MV-4-11 (cell line): ENCODE measurements around the gene PIP5K1B.

Source experiments
- DNase-seq: peaks from one replicate; lab custom pipeline; 2025; lab: John Stamatoyannopoulos, UW

The PIP5K1B gene

DNA sequence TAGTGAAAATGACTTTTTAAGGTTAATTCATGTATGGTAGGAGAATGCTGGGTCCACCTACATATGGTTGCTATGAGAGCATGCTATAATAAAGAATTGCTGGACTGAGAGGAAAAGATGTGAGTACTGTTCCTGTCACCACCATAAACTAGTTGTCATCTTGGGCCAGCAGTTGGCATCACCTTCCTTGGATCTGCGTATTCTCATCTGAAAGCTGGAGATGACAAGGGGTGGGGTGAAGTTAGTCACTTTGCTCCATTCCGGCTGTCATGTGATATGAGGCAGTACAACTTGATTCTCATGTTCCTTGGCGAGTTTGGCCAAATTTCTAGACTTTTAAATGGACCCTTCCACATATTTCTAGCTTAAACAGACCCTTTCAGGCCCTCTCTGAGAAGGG, 33.3 kb downstream of the PIP5K1B start:
- DNase-seq = no peak

DNA sequence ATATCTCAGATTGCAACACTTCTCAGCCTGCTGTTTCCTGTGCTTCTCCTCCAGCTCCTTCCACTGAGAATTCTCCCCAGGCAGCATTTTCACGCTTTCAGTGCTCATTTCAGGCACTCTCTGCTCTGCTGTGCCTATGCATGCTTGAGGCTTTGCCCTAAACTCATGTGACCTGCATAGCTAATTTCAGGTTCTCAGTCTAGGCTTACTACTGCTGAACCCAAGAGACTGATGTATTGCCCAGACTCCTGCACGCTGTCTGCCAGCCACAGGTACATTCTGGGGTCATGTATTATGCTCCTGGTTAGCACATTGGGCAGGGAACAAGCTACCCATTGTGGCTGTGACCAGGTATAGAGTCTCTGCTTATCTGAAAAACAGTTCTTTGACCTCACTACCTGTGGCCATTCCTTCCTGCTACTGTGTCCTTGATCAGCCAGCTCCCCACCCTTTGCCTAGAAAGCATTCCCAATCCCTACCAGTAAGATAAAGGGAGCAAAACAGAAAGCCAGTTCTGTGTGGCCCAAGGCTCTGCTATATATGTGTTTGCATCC, 34.7 kb downstream of the PIP5K1B start:
- no peak for DNase-seq

DNA sequence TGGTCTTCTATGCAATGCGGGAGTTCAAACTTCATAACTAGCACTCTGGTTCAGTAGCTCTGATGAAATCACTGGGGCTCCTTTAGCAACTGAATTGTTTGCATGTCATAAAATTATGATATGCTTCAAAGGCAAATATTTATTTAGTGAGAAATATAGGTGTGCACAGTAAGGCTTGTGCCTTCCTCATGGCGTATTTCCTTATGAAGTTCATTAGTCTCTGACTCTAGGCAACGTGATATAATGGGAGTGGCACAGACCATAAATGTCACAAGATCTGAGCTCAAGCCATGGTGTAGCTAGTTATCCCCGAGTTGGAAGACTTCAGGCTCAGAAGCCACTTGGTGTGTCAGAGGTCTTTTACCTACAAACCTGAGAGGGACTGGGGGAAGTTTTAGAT, 35.5 kb downstream of the PIP5K1B start:
- DNase-seq = no peak

DNA sequence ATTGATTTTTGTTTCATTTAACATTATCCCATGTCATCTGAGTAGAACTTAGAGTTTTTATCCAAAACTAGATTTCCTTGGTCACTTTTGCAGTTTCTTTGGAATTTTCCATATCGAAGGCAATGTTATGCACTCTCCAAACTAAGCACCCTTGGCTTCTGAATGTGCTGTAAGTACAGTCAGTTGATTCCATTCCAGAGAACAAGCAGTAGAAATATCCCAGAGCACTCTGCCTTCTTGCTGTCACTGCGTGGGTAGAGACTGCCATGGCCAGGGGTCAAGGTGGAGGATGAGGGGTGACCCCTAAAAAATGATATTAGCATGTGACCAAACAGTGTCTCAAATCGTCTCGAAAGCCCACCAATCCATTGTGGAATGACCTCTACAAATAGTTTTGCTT, 36.2 kb downstream of the PIP5K1B start:
- no peak for DNase-seq

DNA sequence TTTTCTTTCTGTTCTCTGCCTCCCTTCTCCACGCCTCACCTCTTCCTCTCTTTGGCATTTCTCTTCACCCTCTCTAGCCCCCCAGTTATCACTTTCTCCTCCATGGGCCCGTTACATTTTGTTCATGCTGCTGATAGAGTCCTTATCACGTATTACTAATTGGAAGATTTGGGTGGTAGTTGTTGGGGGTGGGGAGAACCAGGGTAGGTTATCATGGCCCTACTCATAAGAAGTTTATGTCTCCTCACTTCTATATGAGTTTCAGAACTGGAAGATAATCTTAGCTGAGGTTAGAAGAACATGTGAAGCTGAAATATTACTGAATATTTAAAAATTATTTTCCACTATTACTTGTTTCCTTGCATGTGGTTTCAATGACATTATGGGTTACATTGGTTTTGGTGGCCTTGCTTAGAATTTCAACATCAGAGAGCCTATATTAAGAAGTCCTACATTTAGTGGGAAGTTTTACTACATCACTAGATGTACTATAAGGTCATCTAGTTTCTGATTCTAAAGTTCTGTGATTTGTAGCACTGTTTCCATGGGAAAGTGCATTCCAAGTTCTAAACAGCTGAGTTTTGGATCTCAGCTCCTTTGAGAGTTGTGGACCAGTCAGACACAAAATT, 36.8 kb downstream of the PIP5K1B start:
- DNase-seq = peak; percentile 11

DNA sequence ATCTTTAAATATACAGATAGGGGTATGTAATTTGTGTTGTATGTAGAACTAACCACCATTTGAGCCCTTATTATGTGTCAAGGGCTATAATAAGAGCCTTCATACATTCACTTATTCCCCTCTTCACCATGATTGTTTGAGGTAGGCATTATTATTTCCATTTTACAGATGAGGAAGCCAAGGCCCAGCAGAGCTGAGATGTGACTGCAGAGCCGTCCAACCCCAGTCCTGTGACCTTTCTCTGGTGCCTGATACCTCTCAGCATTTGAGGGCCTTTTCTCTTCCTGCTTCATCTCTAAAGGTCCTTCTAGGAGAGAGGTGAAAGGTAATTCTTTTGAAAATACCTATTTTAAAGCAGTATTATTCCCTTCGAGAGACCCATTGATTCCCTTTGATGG, 37.3 kb downstream of the PIP5K1B start:
- DNase-seq = no peak

DNA sequence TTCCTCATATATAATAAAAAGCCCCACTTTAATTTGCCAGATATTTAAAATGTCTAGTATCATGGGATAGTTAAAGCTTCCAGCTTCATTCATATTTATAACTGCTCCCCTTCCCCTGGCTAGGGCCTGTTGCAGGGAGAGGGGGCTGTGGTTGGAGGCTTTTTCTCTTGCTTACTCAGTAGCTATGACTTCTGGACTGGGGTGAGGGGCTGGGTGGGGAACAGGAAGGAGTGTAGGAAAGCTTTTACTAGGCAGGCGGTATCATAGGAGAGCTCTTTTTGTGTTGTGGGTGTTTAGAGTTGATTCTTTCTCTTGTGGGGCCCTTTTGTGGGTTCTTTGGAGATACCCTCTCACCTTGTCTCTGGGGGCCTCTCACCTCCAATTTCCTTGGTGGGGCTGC, 39.4 kb downstream of the PIP5K1B start:
- DNase-seq = no peak

DNA sequence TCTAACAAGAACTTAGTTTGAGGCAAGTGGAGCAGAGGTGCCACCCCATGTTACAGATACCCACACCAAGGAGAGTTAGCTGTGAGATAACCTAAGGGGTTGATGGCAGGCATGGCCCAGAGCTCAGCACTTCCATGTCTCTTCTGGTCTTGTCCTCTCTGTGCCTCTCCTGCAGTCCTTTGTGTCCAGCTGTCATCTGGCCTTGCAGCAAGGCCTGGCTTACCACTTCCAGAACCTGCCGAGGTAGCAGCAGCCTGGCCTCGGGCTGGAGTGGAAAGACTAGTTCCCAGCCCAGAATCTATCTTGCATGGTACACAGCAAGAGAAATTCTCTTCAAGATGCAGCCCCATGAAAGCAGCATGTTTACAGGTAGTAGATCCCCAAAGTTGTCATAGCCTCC, 41.5 kb downstream of the PIP5K1B start:
- no peak for DNase-seq

DNA sequence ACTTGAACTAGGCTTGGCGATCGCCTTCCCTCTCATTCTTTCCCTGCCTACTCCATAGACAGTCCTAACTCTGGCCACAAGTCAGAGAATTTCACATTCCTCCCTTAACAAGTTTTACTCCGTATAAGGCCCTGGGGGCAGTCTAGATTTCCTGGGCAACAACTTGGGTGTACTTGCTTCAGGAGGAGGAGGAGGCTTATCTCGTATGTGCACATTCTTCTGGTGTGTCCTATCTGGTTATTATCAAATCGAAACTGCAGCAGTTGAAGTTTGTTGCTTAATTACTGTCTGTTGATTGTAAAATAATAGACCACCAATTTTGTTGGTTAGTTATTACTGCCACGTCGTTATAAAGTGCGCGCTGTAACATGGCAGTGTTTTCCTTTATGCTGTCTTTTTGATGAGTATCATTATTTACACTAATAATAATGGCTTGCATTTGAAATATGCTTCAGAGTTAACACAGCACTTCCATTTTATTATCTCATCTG, 42.0 kb downstream of the PIP5K1B start:
- no peak for DNase-seq

DNA sequence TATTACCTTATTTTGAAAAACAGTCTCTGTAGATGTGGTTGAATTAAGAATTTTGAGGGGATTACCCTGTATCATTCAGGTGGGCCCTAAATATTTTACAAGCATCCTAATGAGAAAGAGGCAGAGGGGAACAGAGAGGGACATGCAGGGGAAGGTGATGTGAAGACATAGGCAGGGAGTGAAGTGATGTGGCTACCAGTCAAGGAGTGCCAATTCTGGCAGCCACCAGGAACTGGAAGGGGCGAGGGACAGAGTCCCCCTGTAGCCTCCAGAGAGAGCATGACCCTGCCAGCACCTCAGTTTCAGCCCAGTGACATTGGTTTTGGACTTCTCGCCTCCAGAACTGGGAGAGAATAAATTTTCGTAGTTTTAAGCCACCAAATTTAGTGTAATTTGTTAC, 44.1 kb downstream of the PIP5K1B start:
- DNase-seq = no peak

DNA sequence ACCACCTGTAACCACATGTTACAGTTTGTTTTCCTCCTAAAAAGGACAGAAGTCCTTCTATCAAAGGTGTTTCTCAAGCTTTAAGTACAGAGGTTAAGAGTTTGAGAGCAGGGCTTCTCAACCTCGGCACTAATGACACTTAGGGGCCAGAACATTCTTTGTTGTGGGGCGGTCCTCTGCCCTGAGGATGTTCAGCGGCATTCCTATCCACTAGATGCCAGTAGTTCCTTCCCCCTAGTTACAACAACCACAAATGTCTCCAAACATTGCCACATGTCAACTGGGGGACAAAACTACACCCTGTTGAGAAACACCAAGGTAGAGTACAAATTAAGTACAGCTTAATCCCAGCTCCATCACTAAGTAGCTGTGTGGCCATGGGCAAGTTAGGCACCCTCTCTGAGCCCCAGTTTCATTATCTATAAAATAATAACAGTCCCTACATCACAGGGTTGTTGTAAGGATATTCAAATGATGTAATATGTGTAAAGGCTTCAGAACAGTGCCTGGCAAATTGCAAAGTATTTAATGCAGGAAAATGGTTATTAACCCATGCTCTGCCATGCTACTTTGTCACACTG, 44.6 kb downstream of the PIP5K1B start:
- peak; percentile 21 for DNase-seq

DNA sequence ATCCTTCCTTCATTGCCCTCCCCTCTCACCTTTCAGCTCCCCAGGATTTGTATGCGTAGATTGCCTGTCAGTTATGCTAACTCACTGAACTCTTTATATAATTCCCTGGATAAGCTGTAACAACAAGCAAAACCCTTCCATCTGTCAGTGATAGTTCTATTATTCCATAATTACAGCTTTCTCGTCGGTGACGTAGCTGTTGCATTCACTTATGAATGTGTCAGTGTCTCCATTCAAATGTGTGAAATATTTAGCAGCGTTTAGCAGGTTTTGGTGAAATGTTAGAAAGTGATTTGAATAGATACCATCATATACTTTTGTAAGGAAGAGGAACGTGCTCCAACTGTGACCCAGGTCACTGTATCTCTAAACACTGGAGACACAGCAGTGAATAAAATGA, 45.2 kb downstream of the PIP5K1B start:
- no peak for DNase-seq

DNA sequence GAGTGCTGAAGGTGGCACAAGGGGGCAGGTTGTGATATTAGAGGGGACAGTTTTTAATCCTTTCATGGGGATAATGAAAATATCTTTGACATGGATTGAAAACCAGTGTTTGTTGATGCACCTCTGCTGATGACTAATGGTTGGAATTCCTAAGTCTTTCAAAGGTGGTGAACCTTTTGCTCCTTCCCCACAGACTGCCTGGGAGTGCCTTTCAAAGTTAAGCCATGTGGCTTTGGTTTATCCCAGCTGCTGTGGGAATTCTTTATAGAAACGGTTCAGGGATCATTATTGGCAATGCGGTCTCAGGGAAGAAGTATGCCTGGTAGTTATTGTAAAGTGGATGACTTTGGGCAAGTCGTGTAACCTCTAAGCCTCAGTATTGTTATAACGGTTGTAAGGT, 45.7 kb downstream of the PIP5K1B start:
- DNase-seq = no peak

DNA sequence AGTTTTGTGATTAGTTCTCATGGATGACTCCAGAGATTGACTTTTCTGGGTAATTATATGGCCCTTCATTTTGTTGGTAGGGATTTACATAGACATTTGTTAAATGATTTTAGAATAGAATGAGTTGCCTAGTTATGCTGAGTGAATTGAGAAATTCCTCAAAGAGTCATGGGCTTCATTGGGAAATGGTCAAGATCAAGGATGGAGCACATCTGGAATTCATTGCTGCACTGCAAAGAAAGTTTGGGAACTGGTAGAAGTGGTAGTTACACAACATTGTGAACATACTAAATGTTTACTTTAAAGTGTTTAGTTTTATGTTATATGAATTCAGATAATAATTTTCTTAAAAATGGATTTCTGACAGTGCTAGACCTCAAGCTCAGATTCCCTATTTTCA, 46.5 kb downstream of the PIP5K1B start:
- DNase-seq = no peak

DNA sequence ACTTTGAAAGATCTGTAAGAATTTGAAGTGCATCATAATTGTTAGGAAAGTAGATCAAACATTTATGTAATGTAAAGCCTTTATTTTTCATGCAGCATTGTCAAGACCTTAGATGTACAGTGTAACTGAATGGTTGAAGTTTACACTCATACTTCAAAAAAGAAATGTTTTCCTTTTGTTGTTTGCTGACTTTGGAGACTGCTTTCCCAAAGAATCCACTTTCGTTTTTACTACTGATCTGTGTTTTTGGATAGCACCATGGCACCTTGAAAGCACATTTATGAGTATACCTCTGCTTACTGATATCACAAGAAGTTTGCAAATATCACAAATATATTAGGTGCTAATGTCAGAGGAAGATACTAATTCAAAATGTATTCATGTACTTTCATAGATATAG, 50.0 kb downstream of the PIP5K1B start:
- DNase-seq = no peak

DNA sequence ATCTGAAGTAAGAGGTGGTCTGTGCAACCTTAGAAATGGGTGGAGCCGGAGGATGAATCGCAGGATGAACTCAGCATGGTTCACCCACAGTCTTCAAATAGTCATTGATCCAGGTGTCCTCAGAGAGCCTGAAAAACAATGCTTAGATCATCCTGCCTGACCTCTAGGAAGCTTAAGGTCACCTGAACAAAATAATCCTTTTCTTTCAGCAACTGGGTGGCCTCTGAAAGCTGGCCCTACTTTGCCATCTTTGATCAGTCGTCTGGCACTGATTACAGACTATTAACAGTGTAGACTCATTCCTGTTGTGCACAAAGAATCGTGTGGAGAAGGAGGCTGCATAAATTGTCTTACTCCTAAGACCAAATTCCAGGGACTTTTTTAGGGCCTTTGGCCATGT, 50.7 kb downstream of the PIP5K1B start:
- no peak for DNase-seq

DNA sequence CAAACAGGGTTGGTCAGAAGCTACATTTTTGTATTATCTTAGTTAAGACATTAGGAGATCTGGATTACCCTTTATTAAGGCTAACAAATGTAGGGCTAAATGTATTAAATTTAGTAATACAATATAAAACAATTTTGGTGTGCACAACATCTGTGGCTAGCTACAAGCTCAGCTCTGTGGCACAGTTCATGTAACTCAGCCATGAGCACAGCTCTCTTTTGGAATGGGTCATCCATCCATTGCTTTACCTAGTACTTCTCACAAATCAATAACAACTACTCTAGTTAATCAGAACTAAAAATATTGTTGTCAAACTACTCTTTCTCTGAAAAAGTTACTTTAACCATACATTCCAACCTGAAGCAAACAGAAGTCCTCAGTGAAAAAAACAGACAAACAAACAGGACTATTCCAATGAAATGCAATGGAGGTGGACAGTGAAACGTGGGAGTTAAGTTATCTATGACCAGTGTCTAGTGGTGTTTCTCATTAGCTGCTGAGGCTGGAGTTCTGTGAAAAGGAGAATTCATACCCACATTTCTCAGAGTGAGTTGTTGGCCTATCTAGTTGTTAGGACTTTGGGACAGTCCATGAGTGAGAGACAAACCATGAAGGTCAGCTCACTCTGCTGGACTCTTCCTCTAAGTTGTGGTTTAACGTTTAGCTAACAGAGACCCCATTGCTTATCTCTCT, 55.1 kb downstream of the PIP5K1B start:
- DNase-seq = no peak

DNA sequence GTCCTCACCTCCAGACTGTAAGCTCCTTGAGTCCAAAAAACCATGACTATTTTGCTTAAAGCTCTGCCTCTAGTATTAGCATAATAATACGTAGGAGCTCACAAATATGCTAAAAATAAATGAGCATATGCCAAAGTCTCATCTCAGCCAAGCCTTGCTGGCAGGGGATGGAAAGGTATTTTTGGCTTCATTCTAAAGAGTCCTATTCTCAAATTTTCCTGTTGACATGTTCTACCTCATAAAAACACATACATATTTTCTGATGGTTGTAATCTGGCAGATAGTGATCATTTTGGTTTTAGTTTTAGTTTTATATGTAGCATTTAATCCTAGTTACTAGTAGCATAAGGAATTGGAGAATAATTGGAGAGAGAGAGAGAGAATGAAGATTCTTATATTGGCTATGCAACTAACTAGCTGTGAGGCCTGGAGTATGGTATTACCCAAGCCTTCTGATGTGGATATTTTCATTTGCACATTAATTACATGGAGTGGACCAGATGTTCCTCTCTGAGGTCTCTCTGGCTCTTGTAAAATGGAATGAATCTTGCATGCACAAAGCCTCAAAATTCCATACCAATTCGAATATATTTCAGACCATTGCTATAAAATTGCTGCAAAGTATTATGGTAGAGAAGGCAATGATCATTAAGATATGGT, 55.8 kb downstream of the PIP5K1B start:
- no peak for DNase-seq

DNA sequence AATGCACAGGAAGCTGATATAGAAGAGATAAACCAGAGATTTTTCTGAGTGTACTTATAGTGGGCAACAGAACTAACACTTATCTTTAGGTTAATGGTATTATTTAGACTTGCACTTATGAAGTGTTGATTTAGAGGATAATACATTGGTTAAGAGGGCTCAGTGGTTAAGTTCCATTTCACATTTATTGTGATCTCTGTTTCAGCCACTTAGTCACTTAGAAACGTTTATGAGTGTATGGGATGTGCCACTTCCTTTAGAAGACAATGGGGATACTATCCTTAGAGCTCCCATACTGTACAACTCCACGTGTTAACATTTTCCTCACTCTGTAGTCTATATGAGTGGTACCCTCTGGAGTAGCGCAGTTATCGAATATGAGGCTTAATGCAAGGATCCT, 57.5 kb downstream of the PIP5K1B start:
- DNase-seq = no peak

DNA sequence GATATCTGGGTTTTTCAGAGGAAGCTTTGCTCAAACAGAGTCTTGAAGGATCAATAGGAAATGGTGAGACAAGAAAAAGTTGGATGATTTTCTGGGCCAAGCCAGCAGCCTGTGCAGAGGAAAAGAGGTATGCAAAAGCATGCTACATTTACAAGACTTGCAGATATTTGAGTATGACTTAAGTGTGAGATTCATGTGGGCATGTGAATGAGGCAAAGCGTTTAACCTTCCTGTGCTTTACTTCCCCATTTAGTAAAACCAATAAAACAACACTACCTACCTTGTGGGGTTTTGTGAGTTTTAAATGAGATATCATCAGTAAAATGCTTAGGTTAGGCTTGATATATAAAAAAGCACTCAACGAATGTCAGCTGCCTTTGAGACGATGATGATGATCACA, 58.1 kb downstream of the PIP5K1B start:
- no peak for DNase-seq

DNA sequence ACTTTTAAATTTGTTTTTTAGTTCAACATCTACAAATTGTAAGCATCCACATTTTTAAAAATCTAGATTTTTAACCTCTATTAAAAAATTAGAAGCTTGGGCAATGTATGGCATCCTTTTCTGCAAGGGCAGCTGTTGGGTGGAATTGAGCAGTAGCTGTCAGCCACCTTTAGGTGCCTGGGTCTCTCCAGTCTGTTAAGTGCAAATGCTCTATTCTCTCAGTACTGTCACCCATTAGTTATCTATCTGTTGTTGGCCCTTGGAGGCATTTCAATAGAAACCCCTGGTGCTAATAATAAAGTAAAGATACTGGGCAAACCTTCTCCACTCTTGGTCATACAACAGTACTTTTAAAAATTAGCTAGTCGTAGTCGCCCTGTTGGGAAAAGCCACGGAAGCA, 63.6 kb downstream of the PIP5K1B start:
- no peak for DNase-seq

DNA sequence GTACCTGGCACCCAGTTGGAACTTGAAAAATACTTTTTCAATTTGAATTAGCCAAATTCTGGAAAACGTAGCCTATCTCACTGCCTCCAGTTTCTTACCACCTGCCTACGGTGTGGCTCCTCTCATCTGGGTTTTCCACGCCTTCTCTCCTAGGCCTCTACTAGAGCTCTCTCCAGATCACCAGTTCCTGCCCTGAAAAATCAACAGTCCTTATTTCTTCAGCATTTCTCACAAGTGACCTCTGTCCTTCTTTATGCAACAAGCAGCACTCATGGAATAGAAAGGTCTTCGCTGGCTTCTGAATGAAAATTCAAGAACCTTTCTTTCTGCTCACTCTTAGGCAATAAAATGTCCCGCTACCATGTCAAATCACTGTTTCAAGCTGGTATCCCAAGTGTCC, 64.8 kb downstream of the PIP5K1B start:
- DNase-seq = no peak

DNA sequence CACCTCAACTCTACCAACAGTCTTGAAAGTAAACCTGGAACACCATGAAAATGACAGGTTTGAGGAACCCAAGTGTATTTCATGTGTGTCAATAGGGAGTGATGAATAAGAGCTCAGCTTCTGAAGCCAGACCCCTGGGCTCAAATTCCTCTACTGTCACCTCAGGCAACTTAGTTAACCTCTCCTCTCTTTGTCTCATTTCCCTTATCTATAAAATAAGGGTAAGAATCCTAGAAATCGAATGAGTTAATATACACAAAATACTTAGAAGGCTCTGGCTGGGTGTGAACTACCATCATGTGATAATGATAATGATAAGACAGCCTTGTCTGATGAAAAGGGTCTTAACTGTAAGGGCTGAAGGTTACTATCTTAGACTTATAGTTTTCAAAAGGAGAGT, 66.3 kb downstream of the PIP5K1B start:
- DNase-seq = no peak
